GM21390 (cell line): ENCODE results near the gene VPS35L.
"Not testable (repeated sequence)": the region's sequence is repeated elsewhere in the genome, so short reads cannot be mapped to it uniquely, and the experiment has no call there.

Source experiments
- ATAC-seq: cut with Tn5 transposase; IDR thresholded peaks from one replicate; pipeline ENCODE4 v1.9.1; 2021; ENCODE audit not compliant: unreplicated experiment

Gene VPS35L

GRCh38 chr16:19528666-19529065 lies 26.8 kb upstream of the VPS35L start:
- ATAC-seq, result no peak

GRCh38 chr16:19532601-19533000 lies 22.9 kb upstream of the VPS35L start:
- ATAC-seq, result no peak

DNA sequence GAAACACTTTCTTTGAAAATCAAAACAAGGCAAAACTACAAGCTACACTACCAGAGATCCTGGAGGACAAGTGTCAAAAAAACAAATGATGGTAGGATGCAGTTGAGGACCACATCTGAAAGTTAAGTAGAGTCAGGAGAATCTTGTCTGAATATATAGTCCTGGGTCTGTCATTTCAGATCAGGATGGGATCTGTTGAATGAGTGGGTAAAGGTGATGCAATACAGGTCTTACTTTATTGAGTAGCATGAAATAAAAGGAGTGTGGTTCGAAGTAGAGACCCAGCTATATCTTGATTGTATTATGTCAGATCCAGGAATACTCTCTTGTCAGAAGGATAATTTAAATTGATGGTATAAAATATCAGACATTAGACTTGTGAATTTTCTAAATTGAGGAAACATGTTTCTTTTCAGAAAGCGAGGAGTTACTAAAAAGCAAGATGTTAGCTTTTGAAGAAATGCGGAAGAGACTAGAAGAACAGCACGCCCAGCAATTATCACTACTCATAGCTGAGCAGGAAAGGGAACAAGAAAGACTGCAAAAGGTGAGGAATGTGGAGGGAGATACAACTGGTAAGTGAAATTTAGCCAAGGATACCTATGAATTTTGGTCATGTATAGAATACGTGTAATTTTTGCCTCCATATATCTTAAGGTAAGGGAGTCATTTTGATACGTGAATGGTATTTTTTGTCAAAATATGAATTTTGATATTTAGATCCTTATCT lies 15.1 kb upstream of the VPS35L start:
- ATAC-seq, result no peak

DNA sequence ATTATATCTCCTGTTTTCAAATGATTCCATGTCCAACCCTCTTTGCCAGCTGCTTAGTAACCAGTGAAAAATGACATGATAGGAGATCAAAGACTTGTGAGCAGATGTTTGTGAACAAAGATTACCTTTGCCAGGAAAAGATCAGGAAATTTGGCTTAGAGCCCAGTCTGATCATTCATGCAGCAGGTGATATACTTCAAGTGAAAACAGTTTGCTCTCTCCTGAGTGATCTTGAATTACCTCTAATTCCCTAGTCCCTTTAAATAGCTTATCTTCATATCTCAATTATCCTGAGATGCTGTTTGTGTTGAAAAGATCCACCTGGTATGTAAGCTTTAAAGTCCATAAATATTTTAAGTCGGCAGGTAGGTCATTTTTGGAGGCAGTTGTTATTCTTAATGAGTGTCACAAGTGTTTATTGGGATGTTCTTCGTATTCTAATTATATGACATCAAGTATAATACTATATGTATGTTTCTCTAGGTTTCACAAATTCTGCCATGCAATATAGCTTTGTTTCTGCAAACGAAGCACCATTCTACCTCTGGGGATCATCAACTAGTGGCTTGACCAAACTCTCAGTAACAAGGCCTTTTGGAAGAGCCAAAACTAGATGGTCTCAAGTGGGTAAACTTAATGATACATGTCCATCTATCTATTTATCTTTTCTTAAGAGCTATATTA lies 13.2 kb upstream of the VPS35L start:
- no peak for ATAC-seq

DNA sequence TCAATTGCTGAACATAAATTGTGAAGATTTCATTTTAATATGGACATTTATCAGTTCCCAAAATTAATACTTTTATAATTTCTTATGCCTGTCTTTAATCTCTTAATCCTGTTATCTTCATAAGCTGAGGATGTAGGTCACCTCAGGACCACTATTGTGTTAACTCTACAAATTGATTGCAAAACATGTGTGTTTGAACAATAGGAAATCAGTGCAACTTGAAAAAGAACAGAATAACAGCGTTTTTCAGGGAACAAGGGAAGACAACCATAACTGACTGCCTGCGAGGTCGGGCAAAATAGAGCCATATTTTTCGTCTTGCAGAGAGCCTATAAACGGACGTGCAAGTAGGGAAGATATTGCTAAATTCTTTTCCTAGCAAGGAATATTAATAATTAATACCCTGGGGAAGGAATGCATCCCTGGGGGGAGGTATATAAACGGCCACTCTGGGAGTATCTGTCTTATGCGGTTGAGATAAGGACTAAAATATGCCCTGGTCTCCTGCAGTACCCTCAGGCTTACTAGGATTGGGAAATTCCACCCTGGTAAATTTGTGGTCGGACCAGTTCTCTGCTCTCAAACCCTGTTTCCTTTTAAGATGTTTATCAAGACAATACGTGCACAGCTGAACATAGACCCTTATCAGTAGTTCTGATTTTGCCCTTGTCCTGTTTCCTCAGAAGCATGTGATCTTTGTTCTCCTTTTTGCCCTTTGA lies 12.1 kb upstream of the VPS35L start:
- ATAC-seq, result not testable (repeated sequence)

GRCh38 chr16:19548144-19548543 lies 7.4 kb upstream of the VPS35L start:
- ATAC-seq, result no peak

GRCh38 chr16:19549673-19550072 lies 5.8 kb upstream of the VPS35L start:
- no peak for ATAC-seq

DNA sequence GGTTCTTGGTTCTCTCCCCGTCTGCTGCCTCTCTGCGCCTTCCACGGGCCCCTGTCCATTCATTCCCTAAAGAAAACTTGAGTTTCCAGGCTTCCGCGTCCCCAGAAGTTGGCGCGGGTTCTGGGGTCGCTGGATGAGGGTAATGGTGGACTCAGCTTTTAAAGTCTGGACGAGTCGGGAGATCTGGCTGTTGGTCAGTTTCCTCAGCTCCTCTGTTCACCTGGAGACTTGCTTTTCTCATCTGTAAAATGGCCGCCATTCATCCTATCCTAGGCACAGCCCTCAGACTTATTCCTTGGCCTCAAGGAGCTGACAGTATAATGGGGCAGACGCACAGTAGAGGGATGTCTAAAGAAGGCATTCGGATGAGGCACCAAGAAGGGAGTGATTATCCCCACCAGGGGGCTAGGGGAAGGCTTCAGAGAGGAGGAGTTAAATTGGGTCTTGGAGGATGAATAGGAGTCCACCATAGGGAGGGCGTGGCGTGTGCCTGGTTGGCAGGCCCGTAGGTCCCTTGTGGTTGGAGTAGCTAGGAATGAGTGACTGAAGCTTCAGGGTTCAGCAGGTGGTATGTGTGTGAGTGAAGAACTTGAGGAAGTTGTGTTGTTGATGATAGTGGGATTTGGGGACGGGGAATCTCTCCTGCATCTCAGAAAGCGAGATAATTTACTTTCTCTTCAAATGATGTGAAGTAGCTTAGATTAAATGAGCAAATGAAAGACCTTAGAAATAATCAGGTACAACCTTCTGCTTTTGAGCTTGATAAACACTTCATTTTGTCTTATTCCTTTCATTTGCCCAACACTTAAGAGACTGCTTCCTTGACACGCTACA lies 652 bp downstream of the VPS35L start:
- no peak for ATAC-seq

DNA sequence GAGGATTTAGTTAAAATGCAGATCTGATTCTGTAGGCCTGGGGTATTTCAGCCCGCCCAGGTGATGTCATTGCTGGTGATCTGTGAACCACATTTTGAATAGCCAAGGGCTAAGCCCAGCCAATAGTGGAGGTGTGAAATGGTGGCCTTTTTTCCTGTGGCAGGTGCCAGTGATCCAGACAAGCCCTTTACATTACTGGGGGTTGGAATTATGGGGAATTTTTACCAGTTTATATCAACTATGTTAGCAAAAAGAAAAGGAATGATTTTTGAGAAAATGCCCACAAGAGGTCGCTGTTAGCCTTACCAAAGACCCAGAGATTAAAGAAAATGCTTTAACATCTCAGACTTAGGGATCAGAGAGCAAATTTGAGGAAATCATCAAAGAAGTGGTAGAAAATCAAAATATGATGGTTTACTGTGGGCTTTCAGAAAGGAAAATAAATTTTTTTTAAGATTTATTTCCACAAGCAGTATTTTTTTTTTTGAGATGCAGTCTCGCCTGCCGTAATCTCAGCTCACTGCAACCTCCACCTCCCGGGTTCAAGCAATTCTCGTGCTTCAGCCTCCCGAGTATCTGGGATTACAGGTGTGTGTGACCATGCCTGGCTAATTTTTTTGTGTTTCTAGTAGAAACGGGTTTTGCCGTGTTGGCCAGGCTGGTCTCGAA lies 3.9 kb downstream of the VPS35L start:
- ATAC-seq, result no peak

DNA sequence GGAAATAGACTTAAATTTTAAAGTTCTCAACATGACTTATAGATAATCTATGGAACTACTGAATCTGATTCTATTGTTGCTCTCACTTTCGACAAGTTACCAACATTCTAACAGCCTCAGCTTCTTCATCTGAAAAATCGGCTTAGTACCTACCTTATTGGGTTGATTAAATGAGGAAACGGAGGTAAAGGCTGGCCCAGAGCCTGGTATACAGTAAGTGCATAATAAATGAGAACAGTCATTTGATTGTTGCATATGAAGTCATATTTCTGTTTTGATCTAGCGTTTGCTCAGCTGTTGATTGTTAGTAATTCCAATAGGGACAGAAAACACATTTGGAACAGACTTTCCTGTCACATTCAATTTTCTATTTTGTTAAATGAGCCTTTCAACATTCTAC lies 4.6 kb downstream of the VPS35L start:
- no peak for ATAC-seq

GRCh38 chr16:19563377-19563776 lies 7.9 kb downstream of the VPS35L start:
- no peak for ATAC-seq

GRCh38 chr16:19566362-19566761 lies 10.9 kb downstream of the VPS35L start:
- no peak for ATAC-seq

DNA sequence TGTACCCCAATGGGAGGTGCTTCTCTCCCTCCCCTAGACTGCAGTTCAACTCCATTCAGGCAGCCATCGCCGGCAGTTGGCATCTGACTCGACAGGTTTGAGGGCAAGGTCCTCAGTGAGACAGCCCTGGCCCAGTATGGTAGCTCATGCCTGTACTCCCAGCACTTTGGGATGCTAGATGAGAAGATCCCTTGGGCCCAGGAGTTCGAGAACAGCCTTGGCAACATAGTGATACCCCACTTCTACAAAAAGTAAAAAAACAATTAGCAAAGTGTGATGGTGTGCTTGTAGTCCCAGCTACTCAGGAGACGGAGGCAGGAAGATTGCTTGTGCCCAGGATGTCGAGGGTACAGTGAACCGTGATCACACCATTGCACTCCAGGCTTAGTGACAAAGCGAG lies 12.1 kb downstream of the VPS35L start:
- no peak for ATAC-seq

- ATAC-seq, result no peak
These were observed 18.5 kb downstream of the VPS35L start for GRCh38 chr16:19573997-19574396.

DNA sequence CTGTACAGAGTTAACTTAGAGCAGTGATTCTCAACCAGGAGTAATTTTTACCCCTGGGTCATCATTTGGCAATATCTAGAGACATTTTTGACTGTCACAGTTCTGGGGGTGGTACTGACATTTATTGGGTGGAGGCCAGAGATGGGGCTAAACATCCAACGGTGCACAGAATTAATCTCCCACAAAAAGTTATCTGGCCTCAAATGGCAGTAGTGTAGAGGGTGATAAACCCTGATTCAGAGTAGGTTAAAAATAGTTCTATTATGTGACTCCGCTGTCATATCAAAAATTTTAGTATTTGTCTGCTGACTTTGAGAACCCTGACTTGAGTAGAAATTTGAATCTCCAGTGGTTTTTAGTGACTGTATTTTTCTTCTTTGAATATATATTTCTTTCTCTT lies 19.1 kb downstream of the VPS35L start:
- ATAC-seq, result no peak

GRCh38 chr16:19578378-19578971 lies 23.0 kb downstream of the VPS35L start:
- ATAC-seq, result no peak

DNA sequence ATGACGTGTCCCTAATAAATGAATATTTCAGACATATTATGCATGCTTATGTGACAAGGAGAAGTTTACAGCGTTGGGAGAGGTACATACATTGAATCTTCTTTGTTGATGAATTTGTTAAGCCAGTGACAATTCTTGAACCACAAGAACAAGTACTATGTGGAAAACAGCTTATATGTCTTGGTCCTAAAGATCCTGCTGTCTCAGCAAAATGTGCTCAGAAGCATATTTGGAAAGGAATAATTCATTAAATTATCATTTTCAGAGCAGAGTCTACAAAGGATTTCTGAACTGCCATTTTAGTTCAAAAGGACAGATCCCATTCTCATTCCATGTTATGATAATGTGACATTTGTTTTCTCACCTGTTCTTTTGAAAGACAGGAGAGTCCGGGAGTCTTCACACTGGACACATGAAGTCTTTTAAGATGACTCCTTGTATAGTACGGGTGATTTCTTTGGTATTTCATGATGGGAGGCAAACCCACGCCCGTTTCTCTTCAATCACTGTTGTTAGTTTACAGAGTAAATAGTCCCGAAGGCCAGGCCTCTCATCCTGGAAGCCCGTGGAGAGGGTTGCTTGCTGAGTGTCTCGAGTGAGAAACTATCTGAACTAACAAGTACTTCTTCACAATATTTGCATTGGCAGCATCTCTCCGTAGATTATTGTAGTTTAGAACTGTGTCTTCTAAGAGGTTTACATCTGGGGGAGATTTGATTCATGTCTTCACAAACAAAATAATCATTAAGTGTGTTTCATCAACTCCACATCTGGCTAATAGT lies 26.7 kb downstream of the VPS35L start:
- no peak for ATAC-seq

DNA sequence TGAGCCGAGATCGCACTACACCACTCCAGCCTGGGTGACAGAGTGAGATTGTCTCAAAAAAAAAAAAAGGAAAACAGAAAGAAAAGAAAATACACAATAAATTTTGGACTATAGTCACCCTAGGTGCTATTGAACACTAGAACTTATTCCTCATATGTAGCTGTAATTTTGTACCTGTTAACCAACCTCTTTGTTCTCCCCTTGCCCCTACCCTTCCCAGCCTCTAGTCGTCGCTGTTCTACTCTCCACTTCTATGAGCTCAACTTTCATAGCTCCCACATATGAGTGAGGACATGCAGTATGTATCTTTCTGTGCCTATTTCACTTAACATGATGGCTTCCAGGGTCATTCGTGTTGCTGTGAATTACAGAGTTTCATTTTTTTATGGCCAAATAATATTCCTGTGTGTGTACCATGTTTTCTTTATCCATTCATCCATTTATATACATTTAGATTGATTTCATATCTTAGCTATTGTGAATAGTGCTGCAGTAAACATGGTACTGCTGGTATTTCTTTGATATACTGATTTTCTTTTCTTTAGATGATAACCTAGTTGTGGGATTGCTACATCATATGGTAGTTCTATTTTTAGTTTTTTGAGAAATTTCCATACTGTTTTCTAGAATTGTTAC lies 28.3 kb downstream of the VPS35L start:
- ATAC-seq, result no peak

DNA sequence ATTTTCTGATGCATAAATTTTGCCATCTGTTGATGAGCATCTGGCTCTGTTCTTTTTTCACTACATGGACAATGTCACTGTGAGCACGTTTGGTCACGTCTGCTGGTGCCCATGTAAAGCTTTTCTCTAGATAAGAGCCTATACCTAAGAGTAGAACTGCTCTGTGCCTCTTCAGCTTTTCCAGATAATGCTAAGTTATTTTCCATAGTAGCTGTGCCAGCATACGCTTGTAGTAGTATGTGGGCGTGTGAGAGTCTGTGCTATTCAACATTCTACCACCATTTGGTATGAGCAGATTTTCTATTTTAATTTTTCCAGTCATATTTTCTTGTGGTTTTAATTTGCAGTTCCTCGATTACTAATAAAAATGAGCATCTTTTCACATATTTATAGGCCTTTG lies 33.2 kb downstream of the VPS35L start:
- ATAC-seq, result no peak
